GM12878 (cell line): ENCODE measurements around the gene MAGI1.

Experiments used
- CEBPB ChIP-seq, 2 experiments: fragments of 150-350 bp in 1 of 2; IDR thresholded peaks; 2 replicates each; pipeline ENCODE4 v1.6.1; 2012 to 2014; ENCODE audit warnings: low read depth in 2 of 2, low read length in 2 of 2, borderline replicate concordance in 1 of 2, inconsistent platforms in 1 of 2
- CTCF ChIP-seq, 3 experiments: IDR thresholded peaks in 2 of 3; conservative IDR thresholded peaks in 1 of 3; 2 replicates each; pipeline ENCODE4 v1.5.1; 2011; ENCODE audit warnings: low read depth in 3 of 3, low read length in 3 of 3, mild to moderate bottlenecking in 3 of 3, control low read depth in 2 of 3, moderate library complexity in 2 of 3, inconsistent platforms in 1 of 3, mixed read lengths in 1 of 3; ENCODE audit not compliant: control insufficient read depth in 2 of 3, insufficient read depth in 1 of 3; ENCODE audit errors: extremely low read depth in 1 of 3
- EZH2 ChIP-seq: IDR thresholded peaks from 2 replicates; pipeline ENCODE4 v1.6.1; 2012; ENCODE audit warnings: low read depth, mild to moderate bottlenecking, control low read depth, inconsistent platforms, low read length, borderline replicate concordance; ENCODE audit not compliant: control insufficient read depth
- NFXL1 ChIP-seq: fragments of 450-650 bp; IDR thresholded peaks from 2 replicates; pipeline ENCODE4 v1.6.1; 2017; ENCODE audit warnings: antibody characterized with exemption, mild to moderate bottlenecking, borderline replicate concordance
- POLR2AphosphoS5 ChIP-seq: IDR thresholded peaks from 2 replicates; pipeline ENCODE4 v1.6.1; 2011; ENCODE audit warnings: mild to moderate bottlenecking, low read length, inconsistent platforms

- TF ChIP-seq POLR2AphosphoS5 (no peak), EZH2 (no peak), CEBPB (IDR thresholded peaks at IDR 0.05; ENCODE audit: borderline replicate concordance in 1 of 2, low read depth in 2 of 2, low read length in 2 of 2) (no peak), NFXL1 (no peak), CTCF (IDR thresholded peaks at IDR 0.05 in 2 of 3, conservative IDR thresholded peaks at IDR 0.05 in 1 of 3; ENCODE audit: control insufficient read depth in 2 of 3, extremely low read depth in 1 of 3, insufficient read depth in 1 of 3, low read depth in 3 of 3, low read length in 3 of 3) (no peak)
These were observed 594.3 kb downstream of the MAGI1 start for GRCh38 chr3:65444447-65444815.
